ENCODE data around the gene CLDN5. TPM values are rescaled to one million over a fixed set of nuclear protein-coding genes. Genes with fewer than 3 reads are reported as not detected.

Gene CLDN5
- total RNA-seq, 1 donor from 2014 or later = not detected

DNA sequence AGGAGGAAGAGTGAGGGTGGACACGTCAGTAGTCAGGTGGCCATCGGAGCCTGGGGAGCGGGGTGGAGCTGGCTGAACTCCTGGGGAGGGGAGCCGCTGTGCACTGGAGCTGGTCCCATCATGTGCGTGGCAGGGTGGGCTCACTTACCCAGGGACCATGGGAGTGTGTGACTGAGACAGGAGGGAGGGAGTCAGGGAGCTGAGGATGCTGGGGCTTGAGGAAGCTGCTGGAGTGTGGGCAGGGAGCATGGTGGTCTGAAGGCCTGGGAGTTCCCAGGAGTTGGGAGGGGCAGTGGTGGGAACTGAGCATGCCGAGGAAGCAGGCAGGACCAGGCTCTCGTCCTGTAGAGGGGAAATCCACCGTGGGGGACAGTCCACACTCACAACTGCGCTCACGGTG is 18.0 kb downstream of the CLDN5 start:
- H3K4me3 Mint-ChIP-seq (ENCODE audit: unreplicated experiment) = no peak overlapping the region
- no peaks in the 10 kb centered on the region for H3K36me3 ChIP-seq (ENCODE audit: insufficient read depth, low read length)

DNA sequence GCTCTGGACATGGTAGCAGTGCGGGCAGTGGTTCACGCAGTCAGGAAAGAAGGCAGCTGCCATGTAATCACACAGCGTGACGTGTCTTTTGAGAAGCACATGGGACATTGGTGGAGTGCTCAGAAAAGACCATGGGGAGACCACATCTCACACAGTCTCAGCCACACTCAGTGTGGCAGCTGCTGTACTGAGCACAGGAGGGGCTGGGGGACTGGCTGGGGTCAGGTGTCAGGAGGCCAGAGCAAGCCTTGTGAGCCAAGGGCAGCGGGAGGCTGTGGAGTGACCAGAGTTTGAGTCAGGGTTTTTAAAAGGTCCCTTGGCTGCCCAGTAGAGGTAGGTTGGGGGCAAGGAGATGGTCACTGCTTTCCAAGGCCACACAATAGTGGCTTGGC is 18.5 kb downstream of the CLDN5 start:
- FAIRE-seq = no peak
- peaks cover 2% of the 10 kb centered on the region for H3K36me3 Mint-ChIP-seq (ENCODE audit: low read depth, unreplicated experiment)
- no peak overlapping the region for H2AFZ ChIP-seq (ENCODE audit: low read depth, low read length)

More for the DNA sequence above, 18.0 kb downstream of the CLDN5 start:
- FAIRE-seq (no peak), DNase-seq (ENCODE audit: low read depth) (no peak)
- Histone ChIP-seq H3K4me3 (ENCODE audit: insufficient read depth, low read depth, low read length) (no peak overlapping the region), H3K9ac (ENCODE audit: low read length) (no peak overlapping the region), H3K27me3 (ENCODE audit: insufficient read depth, low read length) (no peaks in the 10 kb centered on the region), H3K4me1 (ENCODE audit: insufficient read depth, low read length) (no peaks in the 10 kb centered on the region), H3K27ac (ENCODE audit: low read depth, low read length) (no peak overlapping the region), H4K20me1 (ENCODE audit: insufficient read depth, low read length) (no peaks in the 10 kb centered on the region), H3K4me2 (ENCODE audit: low read length) (no peak overlapping the region), H2AFZ (ENCODE audit: low read depth, low read length) (no peak overlapping the region), H3K79me2 (ENCODE audit: insufficient read depth, low read length) (no peaks in the 10 kb centered on the region), H3K9me3 (ENCODE audit: insufficient read depth, low read depth, low read length) (no peaks in the 10 kb centered on the region)
- TF ChIP-seq, protein P1, sequence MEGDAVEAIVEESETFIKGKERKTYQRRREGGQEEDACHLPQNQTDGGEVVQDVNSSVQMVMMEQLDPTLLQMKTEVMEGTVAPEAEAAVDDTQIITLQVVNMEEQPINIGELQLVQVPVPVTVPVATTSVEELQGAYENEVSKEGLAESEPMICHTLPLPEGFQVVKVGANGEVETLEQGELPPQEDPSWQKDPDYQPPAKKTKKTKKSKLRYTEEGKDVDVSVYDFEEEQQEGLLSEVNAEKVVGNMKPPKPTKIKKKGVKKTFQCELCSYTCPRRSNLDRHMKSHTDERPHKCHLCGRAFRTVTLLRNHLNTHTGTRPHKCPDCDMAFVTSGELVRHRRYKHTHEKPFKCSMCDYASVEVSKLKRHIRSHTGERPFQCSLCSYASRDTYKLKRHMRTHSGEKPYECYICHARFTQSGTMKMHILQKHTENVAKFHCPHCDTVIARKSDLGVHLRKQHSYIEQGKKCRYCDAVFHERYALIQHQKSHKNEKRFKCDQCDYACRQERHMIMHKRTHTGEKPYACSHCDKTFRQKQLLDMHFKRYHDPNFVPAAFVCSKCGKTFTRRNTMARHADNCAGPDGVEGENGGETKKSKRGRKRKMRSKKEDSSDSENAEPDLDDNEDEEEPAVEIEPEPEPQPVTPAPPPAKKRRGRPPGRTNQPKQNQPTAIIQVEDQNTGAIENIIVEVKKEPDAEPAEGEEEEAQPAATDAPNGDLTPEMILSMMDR (IDR thresholded peaks at IDR 0.05; ENCODE audit: insufficient read depth, low read depth, low read length) = no peak
- no peak for TF ChIP-seq EZH2 (IDR thresholded peaks at IDR 0.05; ENCODE audit: insufficient read depth, low read length)
- no peak overlapping the region for H3K27ac Mint-ChIP-seq (ENCODE audit: unreplicated experiment)
- H3K27me3 Mint-ChIP-seq (ENCODE audit: low read depth, unreplicated experiment) = peaks cover 18% of the 10 kb centered on the region
- H3K4me1 Mint-ChIP-seq (ENCODE audit: low read depth, unreplicated experiment) = no peaks in the 10 kb centered on the region
- H3K36me3 Mint-ChIP-seq (ENCODE audit: low read depth, unreplicated experiment) = peaks cover 2% of the 10 kb centered on the region
- H3K9me3 Mint-ChIP-seq (ENCODE audit: unreplicated experiment) = no peaks in the 10 kb centered on the region

More for the DNA sequence above, 18.5 kb downstream of the CLDN5 start:
- Histone ChIP-seq H3K4me2 (ENCODE audit: low read length) (no peak overlapping the region), H3K27ac (ENCODE audit: low read depth, low read length) (no peak overlapping the region), H3K79me2 (ENCODE audit: insufficient read depth, low read length) (no peaks in the 10 kb centered on the region), H3K4me1 (ENCODE audit: insufficient read depth, low read length) (no peaks in the 10 kb centered on the region), H3K4me3 (ENCODE audit: insufficient read depth, low read depth, low read length) (no peak overlapping the region), H3K9me3 (ENCODE audit: insufficient read depth, low read depth, low read length) (no peaks in the 10 kb centered on the region), H3K27me3 (ENCODE audit: insufficient read depth, low read length) (no peaks in the 10 kb centered on the region), H4K20me1 (ENCODE audit: insufficient read depth, low read length) (no peaks in the 10 kb centered on the region), H3K36me3 (ENCODE audit: insufficient read depth, low read length) (no peaks in the 10 kb centered on the region), H3K9ac (ENCODE audit: low read length) (no peak overlapping the region)
- Mint-ChIP-seq H3K9me3 (ENCODE audit: unreplicated experiment) (no peaks in the 10 kb centered on the region), H3K4me1 (ENCODE audit: low read depth, unreplicated experiment) (no peaks in the 10 kb centered on the region), H3K27ac (ENCODE audit: unreplicated experiment) (no peak overlapping the region), H3K27me3 (ENCODE audit: low read depth, unreplicated experiment) (peaks cover 18% of the 10 kb centered on the region), H3K4me3 (ENCODE audit: unreplicated experiment) (no peak overlapping the region)
- DNase-seq (ENCODE audit: low read depth) = no peak
- TF ChIP-seq EZH2 (IDR thresholded peaks at IDR 0.05; ENCODE audit: insufficient read depth, low read length) = no peak
- TF ChIP-seq, protein P1 (IDR thresholded peaks at IDR 0.05; ENCODE audit: insufficient read depth, low read depth, low read length) = no peak

All from astrocyte (in vitro differentiated cells and primary cell).